ENCODE data around the gene DGKD.

- TF ChIP-seq, protein P1, sequence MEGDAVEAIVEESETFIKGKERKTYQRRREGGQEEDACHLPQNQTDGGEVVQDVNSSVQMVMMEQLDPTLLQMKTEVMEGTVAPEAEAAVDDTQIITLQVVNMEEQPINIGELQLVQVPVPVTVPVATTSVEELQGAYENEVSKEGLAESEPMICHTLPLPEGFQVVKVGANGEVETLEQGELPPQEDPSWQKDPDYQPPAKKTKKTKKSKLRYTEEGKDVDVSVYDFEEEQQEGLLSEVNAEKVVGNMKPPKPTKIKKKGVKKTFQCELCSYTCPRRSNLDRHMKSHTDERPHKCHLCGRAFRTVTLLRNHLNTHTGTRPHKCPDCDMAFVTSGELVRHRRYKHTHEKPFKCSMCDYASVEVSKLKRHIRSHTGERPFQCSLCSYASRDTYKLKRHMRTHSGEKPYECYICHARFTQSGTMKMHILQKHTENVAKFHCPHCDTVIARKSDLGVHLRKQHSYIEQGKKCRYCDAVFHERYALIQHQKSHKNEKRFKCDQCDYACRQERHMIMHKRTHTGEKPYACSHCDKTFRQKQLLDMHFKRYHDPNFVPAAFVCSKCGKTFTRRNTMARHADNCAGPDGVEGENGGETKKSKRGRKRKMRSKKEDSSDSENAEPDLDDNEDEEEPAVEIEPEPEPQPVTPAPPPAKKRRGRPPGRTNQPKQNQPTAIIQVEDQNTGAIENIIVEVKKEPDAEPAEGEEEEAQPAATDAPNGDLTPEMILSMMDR (IDR thresholded peaks at IDR 0.05 in 4 of 5, conservative IDR thresholded peaks at IDR 0.05 in 1 of 5): no peak
- no peak for TF ChIP-seq POLR2A (IDR thresholded peaks at IDR 0.05)
These were observed 102.6 kb downstream of the DGKD start for GRCh38 chr2:233456934-233457333.
